PFSK-1 (cell line): Measurements from ENCODE around the gene NFIA.

ENCODE experiments used
- FOXP2 ChIP-seq: optimal IDR thresholded peaks from 2 replicates; pipeline ENCODE3; 2011; ENCODE audit warnings: borderline replicate concordance, control low read depth, inconsistent platforms; ENCODE audit not compliant: insufficient read depth; ENCODE audit errors: extremely low read length, extremely low read depth
- POLR2AphosphoS5 ChIP-seq: IDR thresholded peaks from 2 replicates; pipeline ENCODE4 v1.6.1; 2012; ENCODE audit warnings: low read depth, mild to moderate bottlenecking, control low read depth, low read length, moderate library complexity
- REST ChIP-seq, 2 experiments: IDR thresholded peaks; 2 replicates each; pipeline versions ENCODE4 v1.6.1 to v1.8.0; 2011 to 2012; ENCODE audit warnings: low read depth in 2 of 2, low read length in 2 of 2, control low read depth in 1 of 2, inconsistent platforms in 1 of 2, mild to moderate bottlenecking in 1 of 2, moderate library complexity in 1 of 2; ENCODE audit not compliant: insufficient read depth in 1 of 2
- SIN3A ChIP-seq: IDR thresholded peaks from 2 replicates; pipeline ENCODE4 v1.6.1; 2012; ENCODE audit warnings: mild to moderate bottlenecking, low read length, moderate library complexity, borderline replicate concordance; ENCODE audit not compliant: insufficient read depth
- TAF1 ChIP-seq: IDR thresholded peaks from 2 replicates; pipeline ENCODE4 v1.6.1; 2012; ENCODE audit warnings: low read length, control low read depth, borderline replicate concordance; ENCODE audit not compliant: insufficient read depth

The NFIA gene

GRCh38 chr1:61299463-61299862 lies 217.1 kb downstream of the NFIA start:
- TF ChIP-seq REST (IDR thresholded peaks at IDR 0.05; ENCODE audit: insufficient read depth in 1 of 2, low read depth in 2 of 2, low read length in 2 of 2) (no peak), POLR2AphosphoS5 (no peak), SIN3A (no peak), FOXP2 (no peak), TAF1 (no peak)

DNA sequence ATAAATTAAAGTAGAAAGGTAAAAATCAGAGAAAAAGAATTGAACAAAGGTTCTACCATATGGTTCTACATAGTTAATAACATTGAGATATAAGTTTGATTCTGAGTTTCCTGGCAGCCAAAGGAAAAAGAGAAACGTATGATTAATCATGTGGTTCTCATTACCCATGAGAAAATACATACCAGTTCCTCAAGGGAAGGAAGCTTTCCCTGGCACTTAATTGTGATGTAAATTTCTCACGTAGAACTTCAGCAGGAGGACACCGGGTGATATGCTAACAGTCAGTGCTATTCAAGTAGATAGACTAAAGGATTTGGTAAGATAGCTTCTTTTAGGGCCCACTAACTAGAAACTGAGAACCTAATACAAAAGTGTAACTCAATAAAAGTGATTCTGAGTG lies 218.5 kb downstream of the NFIA start:
- TF ChIP-seq POLR2AphosphoS5 (no peak), TAF1 (no peak), REST (IDR thresholded peaks at IDR 0.05; ENCODE audit: insufficient read depth in 1 of 2, low read depth in 2 of 2, low read length in 2 of 2) (no peak), FOXP2 (no peak), SIN3A (no peak)

DNA sequence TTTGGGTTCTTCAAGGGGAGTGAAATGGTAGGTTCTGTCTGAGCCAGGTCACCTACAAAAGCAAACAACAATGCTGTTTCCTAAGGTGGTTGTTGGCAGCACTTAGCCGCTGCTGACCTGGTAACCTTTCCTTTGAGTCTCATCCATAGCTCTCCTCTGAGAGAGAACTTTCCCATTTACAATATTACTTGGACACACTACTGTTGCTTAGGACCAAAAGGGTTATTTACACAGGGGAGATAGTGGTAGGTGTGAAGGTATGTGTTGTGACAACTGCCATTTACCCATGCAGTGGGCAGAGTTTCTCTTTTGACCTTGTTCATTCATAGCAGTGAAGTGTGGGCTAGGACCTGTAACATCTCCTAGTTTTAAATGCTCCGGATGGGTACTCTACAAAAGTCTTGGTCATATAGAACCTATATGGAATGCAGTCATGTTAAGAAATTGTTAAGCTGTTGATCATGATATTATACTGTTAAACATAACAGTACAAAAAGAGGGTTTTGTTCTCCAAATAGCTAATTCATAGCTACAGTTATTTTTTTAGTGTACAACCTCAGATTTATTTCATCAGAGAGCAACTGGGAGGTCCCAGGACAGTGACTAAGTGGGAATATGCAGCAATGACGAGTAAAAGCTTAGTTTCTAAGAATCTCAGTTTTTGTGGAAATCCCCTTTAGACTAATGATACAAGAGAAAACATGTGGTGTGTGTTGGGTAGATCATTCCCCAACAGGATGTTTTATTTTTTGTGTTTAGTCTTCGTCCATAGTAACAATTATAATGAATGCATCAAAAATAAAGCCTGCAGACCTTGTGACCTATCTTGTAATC lies 219.7 kb downstream of the NFIA start:
- TF ChIP-seq TAF1 (no peak), SIN3A (no peak), POLR2AphosphoS5 (no peak), FOXP2 (no peak), REST (IDR thresholded peaks at IDR 0.05; ENCODE audit: insufficient read depth in 1 of 2, low read depth in 2 of 2, low read length in 2 of 2) (no peak)

GRCh38 chr1:61307422-61308142 lies 225.2 kb downstream of the NFIA start:
- TF ChIP-seq POLR2AphosphoS5 = no peak
- no peak for TF ChIP-seq REST (IDR thresholded peaks at IDR 0.05; ENCODE audit: insufficient read depth in 1 of 2, low read depth in 2 of 2, low read length in 2 of 2)
- TF ChIP-seq FOXP2 = no peak
- TF ChIP-seq SIN3A = no peak
- TF ChIP-seq TAF1 = no peak
